GM19397 (cell line): ENCODE results near the gene TMEM190.

Experiments
- ATAC-seq: cut with Tn5 transposase; IDR thresholded peaks from one replicate; pipeline ENCODE4 v1.9.1; 2021; ENCODE audit warnings: mild to moderate bottlenecking, moderate library complexity; ENCODE audit not compliant: unreplicated experiment

TMEM190 gene

GRCh38 chr19:55350620-55351315 is 25.9 kb upstream of the TMEM190 start:
- no peak for ATAC-seq

GRCh38 chr19:55352040-55352439 is 24.6 kb upstream of the TMEM190 start:
- no peak for ATAC-seq

DNA sequence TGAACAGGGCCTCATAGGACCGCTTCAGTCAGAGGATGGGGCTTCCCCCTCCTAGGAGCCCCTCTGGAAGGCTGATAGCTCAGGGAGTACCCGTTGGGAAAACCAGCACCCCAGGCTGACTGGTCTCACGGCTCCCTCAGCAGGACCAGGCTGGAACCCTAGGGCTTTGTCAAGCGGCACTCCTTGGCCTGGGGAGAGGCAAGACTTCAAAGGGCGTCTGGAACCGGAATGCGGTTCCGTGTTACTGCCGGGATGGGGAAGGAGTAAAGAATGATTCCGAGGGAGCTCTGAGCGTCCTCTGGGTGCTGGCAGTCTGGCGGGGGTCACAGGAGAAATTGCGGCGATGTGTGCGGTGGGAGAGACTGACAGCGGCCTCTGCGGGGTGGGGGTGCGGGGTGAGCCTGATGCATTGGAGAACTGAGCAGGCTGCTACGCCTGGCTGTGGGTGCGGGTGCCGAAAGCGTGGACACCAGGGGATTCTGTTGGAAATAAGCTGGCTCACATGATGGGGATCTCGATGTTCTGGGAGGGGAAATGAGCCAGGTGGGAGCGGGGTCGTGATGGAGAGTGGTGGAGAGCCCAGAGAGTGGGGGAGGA is 24.0 kb upstream of the TMEM190 start:
- ATAC-seq: no peak

DNA sequence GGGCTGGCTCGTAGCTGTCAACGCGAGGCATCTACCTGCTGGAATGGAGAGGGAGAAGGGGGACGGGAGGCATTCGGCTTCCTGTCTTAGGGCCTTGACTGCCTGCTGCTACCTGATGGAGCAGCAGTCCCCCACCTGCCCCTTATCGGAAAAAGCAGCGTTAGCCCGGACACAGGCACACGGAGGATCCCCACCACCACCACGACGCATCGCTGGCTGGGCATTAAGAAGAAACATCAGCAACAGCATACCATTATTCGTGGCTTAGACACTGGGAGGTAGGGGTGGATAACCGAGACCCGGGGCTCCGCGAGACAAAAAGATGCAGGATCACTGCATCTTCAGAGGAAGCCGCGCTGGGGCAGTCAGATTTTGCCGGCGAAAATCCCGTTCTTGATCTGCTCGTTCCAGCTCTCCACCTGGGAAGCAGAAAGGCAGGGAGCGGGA is 23.2 kb upstream of the TMEM190 start:
- no peak for ATAC-seq

DNA sequence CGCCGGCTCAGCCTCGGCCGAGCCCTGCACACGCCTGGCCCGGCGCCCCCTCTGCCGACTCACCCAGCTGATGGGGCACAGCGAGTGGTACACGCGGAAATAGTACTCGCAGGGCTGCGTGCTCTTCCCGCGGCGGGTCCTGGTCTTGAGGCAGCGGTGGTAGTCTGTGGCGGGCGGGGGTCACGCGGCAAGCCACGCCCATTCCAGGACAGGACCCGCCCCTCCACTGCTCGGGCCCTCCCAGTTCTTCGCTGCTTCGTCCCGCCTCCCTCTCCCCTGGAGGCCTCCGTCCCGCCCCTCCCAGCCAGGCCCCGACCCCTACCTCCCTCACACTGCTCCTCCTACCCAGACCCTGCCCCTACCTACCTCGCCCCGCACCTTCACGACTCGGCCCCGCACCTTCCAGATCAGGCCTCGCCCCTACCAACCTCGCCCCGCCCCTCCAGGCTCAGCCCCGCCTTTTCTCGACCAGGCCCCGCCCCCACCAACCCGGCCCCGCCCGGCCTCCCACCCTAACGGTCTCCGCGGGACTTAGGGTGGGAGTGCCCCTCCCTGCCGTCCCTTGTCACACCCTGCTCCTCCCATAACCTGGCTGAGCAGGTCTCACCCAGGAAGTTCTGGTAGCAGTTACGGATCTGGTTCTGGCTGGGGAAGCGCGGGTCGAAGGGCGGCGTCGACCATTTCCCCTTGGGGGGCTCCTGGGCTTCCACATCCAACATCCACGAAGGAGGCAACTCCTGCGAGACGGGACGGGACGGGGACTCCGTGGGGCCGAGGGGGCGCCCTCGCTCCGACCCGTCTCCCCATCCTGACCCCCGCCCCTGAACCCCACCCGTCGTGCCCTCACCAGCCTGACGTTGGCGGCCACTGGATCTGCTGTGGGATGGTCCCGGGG is 22.6 kb upstream of the TMEM190 start:
- no peak for ATAC-seq

GRCh38 chr19:55354698-55355212 is 21.9 kb upstream of the TMEM190 start, which contains the start of gene COX6B2:
COX6B2 (minus strand) TSS chr19:55354719; CDS start chr19:55354521, 198 bp downstream.
- ATAC-seq: no peak

DNA sequence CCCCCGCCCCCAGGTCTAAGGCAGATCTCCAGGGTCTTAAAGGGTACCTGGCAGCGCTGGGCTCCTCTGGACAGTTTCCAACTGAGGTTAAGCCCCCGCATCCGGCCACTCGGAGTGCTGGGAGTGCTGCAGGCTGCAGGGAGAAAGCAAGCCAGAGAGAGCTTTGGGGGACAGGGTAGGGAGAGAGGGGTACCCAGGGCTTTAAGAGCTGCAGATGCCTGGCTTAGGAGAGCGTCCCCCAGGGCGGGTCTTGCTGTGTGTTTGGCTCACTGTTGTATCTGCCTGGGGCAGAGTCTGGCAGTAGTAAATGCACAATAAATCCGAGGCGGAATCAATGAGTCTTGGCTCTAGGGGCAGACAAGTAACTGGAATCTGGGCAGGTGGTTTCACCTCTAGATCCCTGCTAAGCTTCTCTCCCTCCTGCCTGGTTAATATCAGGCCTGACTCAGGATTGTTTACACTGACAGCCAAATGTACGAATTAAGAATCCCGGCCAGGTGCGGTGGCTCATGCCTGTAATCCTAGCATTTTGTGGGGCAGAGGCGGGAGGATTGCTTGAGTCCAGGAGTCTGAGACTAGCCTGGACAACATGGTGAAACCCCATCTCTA is 21.3 kb upstream of the TMEM190 start:
- ATAC-seq: no peak

GRCh38 chr19:55358493-55358892 is 18.1 kb upstream of the TMEM190 start:
- no peak for ATAC-seq

- no peak for ATAC-seq
Observed at GRCh38 chr19:55358943-55359908, 17.4 kb upstream of the TMEM190 start.

GRCh38 chr19:55360902-55361301 is 15.7 kb upstream of the TMEM190 start:
- ATAC-seq: no peak

DNA sequence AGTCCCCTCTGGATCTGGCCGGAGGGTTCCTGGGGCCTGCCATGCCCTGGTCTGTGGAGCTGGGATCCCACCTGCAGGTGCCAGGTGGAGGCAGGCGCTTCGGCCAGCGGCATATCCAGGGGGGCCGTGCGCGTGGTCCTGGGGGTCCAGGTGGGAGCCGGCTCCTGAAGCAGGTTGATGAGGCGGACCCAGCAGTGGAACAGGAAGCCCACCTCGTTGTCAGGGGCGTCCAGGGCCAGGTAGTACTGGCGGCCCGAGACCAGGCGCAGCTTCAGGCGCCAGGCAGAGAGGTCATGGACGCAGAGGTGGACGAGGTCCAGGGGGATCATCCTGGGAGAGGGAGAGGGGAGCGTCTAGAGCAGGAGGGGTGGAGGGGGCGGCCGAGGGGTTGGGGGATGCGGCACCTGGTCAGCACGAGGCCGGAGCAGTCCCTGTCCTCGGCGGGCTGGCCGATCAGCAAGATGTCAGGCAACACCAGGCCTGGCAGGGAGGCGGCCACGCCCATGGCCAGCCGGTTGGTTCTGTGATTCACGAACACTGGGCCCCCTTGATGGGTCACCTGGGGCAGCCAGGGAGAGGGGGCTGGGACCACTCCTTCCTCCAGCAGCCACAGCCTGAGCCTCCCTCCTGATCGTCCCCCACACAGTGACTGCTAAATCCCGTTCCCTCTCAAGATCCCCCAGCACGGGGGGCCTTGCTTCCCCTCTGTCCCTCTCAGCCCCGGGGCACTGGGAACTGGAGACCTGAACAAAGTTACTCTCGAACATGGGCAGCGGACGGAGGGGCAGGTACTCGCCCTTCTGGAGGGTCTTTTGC is 14.2 kb upstream of the TMEM190 start:
- ATAC-seq: no peak

DNA sequence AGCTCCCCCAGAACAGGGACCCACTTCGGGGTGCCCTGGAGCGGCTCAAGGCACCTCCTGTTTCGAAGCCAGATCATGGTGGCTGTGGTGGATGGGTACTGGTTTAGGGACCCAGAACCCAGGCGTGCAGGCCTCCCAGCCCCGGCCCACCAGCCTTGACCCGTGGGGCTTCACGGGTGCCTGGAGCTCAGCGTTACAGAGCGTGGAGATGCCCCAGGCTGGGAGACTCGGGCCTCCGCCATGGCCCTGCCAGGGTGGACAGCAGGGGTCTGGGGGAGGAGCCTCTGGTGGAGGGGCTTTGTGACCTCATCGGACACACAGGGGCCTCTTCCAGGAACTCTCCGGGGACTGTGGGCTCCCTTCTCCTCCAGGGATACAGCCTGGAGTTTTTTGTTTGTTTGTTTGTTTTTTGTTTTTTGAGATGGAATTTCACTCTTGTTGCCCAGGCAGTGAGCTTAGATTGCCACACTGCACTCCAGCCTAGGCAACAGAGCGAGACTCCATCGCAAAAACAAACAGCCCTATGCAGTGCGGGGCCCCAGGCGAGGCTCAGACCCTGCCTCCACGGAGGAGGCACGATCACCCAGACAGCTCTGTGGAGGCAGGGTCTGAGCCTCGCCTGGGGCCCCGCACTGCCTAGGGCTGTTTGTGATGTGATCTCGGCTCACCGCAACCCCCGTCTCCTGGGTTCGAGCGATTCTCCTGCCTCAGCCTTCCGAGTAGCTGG is 13.5 kb upstream of the TMEM190 start, which contains the start of gene GARIN5B:
Gene GARIN5B (minus strand): TSS at position 271 of the 727 bp plus-strand sequence. CDS start 194 bp downstream, at position 77.
- ATAC-seq: no peak

DNA sequence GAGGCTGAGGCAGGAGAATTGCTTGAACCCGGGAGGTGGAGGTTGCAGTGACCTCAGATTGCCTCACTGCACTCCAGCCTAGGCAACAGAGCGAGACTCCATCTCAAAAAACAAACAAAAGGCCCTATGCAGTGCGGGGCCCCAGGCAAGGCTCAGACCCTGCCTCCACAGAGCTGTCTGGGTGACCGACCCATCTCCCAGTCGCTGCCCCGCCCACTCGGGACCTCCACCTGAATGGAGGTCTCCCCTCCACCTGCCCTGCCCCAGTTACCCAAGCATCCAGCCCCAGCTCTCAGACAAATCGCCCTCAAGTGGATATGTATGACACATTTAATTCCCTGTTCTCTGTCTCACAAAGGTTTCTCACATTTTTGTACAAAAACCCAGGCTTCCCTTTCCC is 11.4 kb upstream of the TMEM190 start:
- ATAC-seq: no peak

DNA sequence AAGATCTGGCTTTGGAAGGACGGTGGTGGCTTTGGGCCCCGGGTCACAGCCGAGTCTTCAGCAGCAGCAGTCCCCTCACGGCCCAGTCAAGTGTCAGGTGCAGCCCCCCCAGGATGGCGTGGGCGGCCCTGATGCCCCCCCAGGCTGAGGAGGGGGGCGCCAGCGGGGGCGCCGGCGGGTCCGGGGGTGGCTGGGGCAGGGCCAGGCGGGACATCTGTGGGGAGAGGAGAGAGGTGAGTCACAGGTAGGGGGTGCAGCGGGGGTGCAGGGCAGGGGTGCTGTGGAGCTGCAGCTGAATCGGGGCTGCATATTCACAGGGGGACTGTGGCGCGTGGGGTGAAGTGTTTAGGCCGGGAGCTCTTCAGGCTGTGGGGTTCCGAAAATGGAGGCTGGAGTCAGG is 10.7 kb upstream of the TMEM190 start:
- ATAC-seq: no peak

GRCh38 chr19:55366790-55367189 is 9.8 kb upstream of the TMEM190 start:
- no peak for ATAC-seq

GRCh38 chr19:55368106-55368505 is 8.5 kb upstream of the TMEM190 start:
- no peak for ATAC-seq

- ATAC-seq: no peak
Observed at GRCh38 chr19:55368701-55369563, 7.7 kb upstream of the TMEM190 start.
